SJCRH30 (cell line): ENCODE measurements around the gene BLVRA. TPM values are rescaled to one million over a fixed set of nuclear protein-coding genes. Genes with fewer than 3 reads are reported as not detected.
A peak's percentile ranks its signal among the peaks of the same experiment; 100 is the strongest.

Experiments
- DNase-seq, 2 experiments: peaks; one replicate each; pipeline ENCODE4 v3.0.0-alpha.2; 2015 to 2020
- H3K27ac ChIP-seq: fragments of 250-450 bp; sonication (Bioruptor Pico); 2 replicates; pipeline ENCODE4 v1.5.1; 2020; ENCODE audit warnings: mild to moderate bottlenecking, moderate library complexity
- H3K27me3 ChIP-seq: fragments of 250-450 bp; sonication (Bioruptor Pico); 2 replicates; pipeline ENCODE4 v1.5.1; 2020; ENCODE audit warnings: mild to moderate bottlenecking, moderate library complexity
- H3K36me3 ChIP-seq: fragments of 250-450 bp; sonication (Bioruptor Pico); 2 replicates; pipeline ENCODE4 v1.5.1; 2020; ENCODE audit warnings: mild to moderate bottlenecking, moderate library complexity
- H3K4me1 ChIP-seq: fragments of 250-450 bp; sonication (Bioruptor Pico); 2 replicates; pipeline ENCODE4 v1.5.1; 2020; ENCODE audit warnings: mild to moderate bottlenecking, moderate library complexity
- H3K4me3 ChIP-seq: fragments of 250-450 bp; sonication (Bioruptor Pico); 2 replicates; pipeline ENCODE4 v1.5.1; 2020; ENCODE audit warnings: mild to moderate bottlenecking, moderate library complexity
- H3K9me3 ChIP-seq: fragments of 250-450 bp; sonication (Bioruptor Pico); replicated peaks from 2 replicates; pipeline ENCODE4 v1.5.1; 2020; ENCODE audit warnings: mild to moderate bottlenecking, moderate library complexity
- total RNA-seq: library from RNA; depleted of rRNA; stranded (reverse); fragments of >200 nt; shearing (Covaris generic); gene quantifications from 2 replicates; pipeline ENCODE4 v1.2.3, GENCODE V29; 2014; rRNA removed

Gene BLVRA
- total RNA-seq, 1 experiment from 2014 or later = 42.8 TPM

GRCh38 chr7:43834463-43835251, 76.2 kb downstream of the BLVRA start:
- Histone ChIP-seq H3K27me3 (no peaks in the 10 kb centered on the region), H3K4me3 (peak overlapping the region; percentile 41), H3K27ac (no peak overlapping the region), H3K4me1 (no peaks in the 10 kb centered on the region), H3K36me3 (no peaks in the 10 kb centered on the region), H3K9me3 (no peaks in the 10 kb centered on the region; the same call in 1 of the 2 replicates)
- peak; percentile 45 to 62 for DNase-seq

GRCh38 chr7:43838201-43838658, 79.8 kb downstream of the BLVRA start:
- no peak for DNase-seq
- Histone ChIP-seq H3K4me1 (no peaks in the 10 kb centered on the region), H3K9me3 (no peaks in the 10 kb centered on the region), H3K27me3 (no peaks in the 10 kb centered on the region), H3K36me3 (no peaks in the 10 kb centered on the region), H3K4me3 (peak overlapping the region; percentile 30; the same call in 1 of the 2 replicates), H3K27ac (no peak overlapping the region)

GRCh38 chr7:43843296-43843695, 84.8 kb downstream of the BLVRA start:
- Histone ChIP-seq H3K4me3 (no peak overlapping the region), H3K4me1 (no peaks in the 10 kb centered on the region), H3K9me3 (no peaks in the 10 kb centered on the region), H3K36me3 (no peaks in the 10 kb centered on the region), H3K27me3 (no peaks in the 10 kb centered on the region; the same call in 1 of the 2 replicates), H3K27ac (no peak overlapping the region)
- DNase-seq = no peak

DNA sequence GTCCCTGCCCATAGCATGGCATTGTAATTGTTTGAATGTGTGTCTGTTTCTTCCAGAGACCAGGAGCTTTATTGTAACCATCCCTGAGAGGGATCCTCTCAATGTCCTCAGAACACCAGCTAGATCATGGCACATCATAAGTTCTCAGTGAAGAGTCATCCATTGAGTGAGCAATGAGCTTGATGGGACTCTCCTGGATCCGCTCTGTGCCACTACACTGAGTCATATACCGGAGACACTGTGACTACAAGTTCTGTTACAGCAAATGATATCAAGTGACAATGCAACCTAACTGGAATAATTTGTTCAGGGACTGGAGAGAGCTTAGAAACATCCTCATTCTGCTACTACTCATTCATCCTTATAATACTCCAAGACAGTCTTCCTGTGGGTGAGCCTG, 85.8 kb downstream of the BLVRA start:
- Histone ChIP-seq H3K36me3 (no peaks in the 10 kb centered on the region), H3K27ac (no peak overlapping the region), H3K27me3 (no peaks in the 10 kb centered on the region; the same call in 1 of the 2 replicates), H3K4me1 (no peaks in the 10 kb centered on the region), H3K9me3 (no peaks in the 10 kb centered on the region), H3K4me3 (no peak overlapping the region)
- DNase-seq = no peak

GRCh38 chr7:43844662-43845061, 86.2 kb downstream of the BLVRA start:
- H3K27ac ChIP-seq = no peak overlapping the region
- no peaks in the 10 kb centered on the region; the same call in 1 of the 2 replicates for H3K27me3 ChIP-seq
- H3K9me3 ChIP-seq = no peaks in the 10 kb centered on the region
- H3K4me1 ChIP-seq = no peaks in the 10 kb centered on the region
- DNase-seq = no peak
- no peaks in the 10 kb centered on the region for H3K36me3 ChIP-seq
- no peak overlapping the region for H3K4me3 ChIP-seq

GRCh38 chr7:43847496-43847895, 89.0 kb downstream of the BLVRA start:
- H3K4me3 ChIP-seq = no peak overlapping the region
- no peak overlapping the region for H3K27ac ChIP-seq
- H3K9me3 ChIP-seq = no peaks in the 10 kb centered on the region
- no peaks in the 10 kb centered on the region; the same call in 1 of the 2 replicates for H3K4me1 ChIP-seq
- no peaks in the 10 kb centered on the region; the same call in 1 of the 2 replicates for H3K27me3 ChIP-seq
- no peaks in the 10 kb centered on the region for H3K36me3 ChIP-seq
- DNase-seq = no peak

GRCh38 chr7:43849047-43849446, 90.6 kb downstream of the BLVRA start:
- Histone ChIP-seq H3K27ac (no peak overlapping the region), H3K27me3 (no peaks in the 10 kb centered on the region; the same call in 1 of the 2 replicates), H3K4me3 (no peak overlapping the region), H3K9me3 (no peaks in the 10 kb centered on the region), H3K4me1 (no peaks in the 10 kb centered on the region; the same call in 1 of the 2 replicates), H3K36me3 (no peaks in the 10 kb centered on the region)
- peak in 1 of 2 experiments; percentile 20 for DNase-seq

GRCh38 chr7:43850348-43851116, 92.1 kb downstream of the BLVRA start:
- Histone ChIP-seq H3K4me3 (no peak overlapping the region), H3K27ac (no peak overlapping the region), H3K27me3 (no peaks in the 10 kb centered on the region; the same call in 1 of the 2 replicates), H3K36me3 (no peaks in the 10 kb centered on the region), H3K9me3 (no peaks in the 10 kb centered on the region), H3K4me1 (no peaks in the 10 kb centered on the region; the same call in 1 of the 2 replicates)
- DNase-seq = peak in 1 of 2 experiments; percentile 45

DNA sequence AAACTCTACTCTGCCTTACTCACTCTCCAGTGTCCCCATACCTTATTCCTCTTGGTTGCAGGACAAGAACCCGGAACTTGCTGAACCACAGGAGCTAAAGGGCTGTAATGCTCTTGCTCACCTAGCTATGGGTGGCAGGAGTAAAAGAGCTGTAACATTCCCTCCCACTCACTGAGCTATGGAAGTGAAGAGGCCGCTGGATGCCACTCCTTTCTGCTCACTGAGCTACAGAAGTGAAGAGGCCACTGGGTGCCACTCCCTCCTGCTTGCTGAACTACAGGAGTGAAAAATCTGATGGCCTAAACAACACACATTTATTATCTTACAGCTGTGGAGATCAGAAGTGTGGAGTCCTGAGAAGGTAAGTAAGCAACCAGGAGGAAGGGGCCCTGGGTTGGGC, 93.3 kb downstream of the BLVRA start:
- Histone ChIP-seq H3K9me3 (no peaks in the 10 kb centered on the region), H3K27me3 (no peaks in the 10 kb centered on the region), H3K4me1 (no peaks in the 10 kb centered on the region; the same call in 1 of the 2 replicates), H3K36me3 (no peaks in the 10 kb centered on the region), H3K27ac (no peak overlapping the region), H3K4me3 (no peak overlapping the region)
- DNase-seq = no peak

GRCh38 chr7:43855176-43855575, 96.7 kb downstream of the BLVRA start:
- Histone ChIP-seq H3K4me1 (no peaks in the 10 kb centered on the region; the same call in 1 of the 2 replicates), H3K27ac (no peak overlapping the region), H3K27me3 (no peaks in the 10 kb centered on the region), H3K9me3 (no peaks in the 10 kb centered on the region; the same call in none of the 2 replicates), H3K36me3 (no peaks in the 10 kb centered on the region), H3K4me3 (no peak overlapping the region)
- no peak for DNase-seq

DNA sequence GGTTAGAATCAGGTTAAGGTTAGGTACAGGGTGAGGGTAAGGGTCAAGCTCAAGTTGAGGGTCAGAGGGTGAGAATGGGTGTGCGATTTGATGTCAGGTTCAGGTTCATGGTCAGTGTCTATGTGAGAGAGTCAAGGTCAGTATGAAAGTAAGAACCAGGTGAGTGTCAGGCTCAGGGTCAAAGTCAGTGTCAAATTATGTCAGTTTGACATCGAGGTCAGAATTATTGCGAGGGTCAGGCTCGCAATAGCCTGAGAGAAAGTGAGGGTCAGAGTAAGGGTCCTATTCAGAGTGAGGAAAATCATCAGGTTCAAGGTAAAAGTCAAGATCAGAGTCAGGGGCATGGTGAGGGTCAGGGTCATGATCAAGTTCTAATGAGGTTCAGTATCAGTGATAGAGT, 97.8 kb downstream of the BLVRA start:
- Histone ChIP-seq H3K27me3 (no peaks in the 10 kb centered on the region), H3K4me1 (no peaks in the 10 kb centered on the region), H3K36me3 (no peaks in the 10 kb centered on the region), H3K4me3 (no peak overlapping the region), H3K27ac (no peak overlapping the region), H3K9me3 (no peaks in the 10 kb centered on the region; the same call in none of the 2 replicates)
- no peak for DNase-seq

Other genes with a start within 250 kb of the BLVRA start
- 4.5 TPM in 2 replicates for gene STK17A, start 175.6 kb upstream of the BLVRA start, total RNA-seq
- 132 and 134 TPM in 2 replicates for gene COA1, start 29.2 kb upstream of the BLVRA start, total RNA-seq
- 88.7 and 105 TPM in 2 replicates for gene MRPS24, start 110.8 kb downstream of the BLVRA start, total RNA-seq
- 17.4 and 19.6 TPM in 2 replicates for gene URGCP, start 147.9 kb downstream of the BLVRA start, total RNA-seq
- 15.3 and 15.6 TPM in 2 replicates for gene UBE2D4, start 167.8 kb downstream of the BLVRA start, total RNA-seq
- not detected in 2 replicates for gene SPDYE1, start 239.2 kb downstream of the BLVRA start, total RNA-seq